Lower leg skin (tissue), 4 donors: Measurements from ENCODE around the gene CACNA1G. TPM values are rescaled to one million over a fixed set of nuclear protein-coding genes. Genes with fewer than 3 reads are reported as not detected.

ENCODE experiments used
- DNase-seq, 2 donors: peaks; one replicate each; pipeline ENCODE4 v3.0.0-alpha.2; 2019; ENCODE audit warnings: low spot score in 2 of 2
- H3K4me3 ChIP-seq: fragments of 200-600 bp; sonication (generic); 2 replicates; pipeline ENCODE4 v1.5.1; 2017; ENCODE audit warnings: mild to moderate bottlenecking, low read depth; ENCODE audit not compliant: poor library complexity, severe bottlenecking
- POLR2A ChIP-seq, 2 donors: fragments of 450-650 bp; IDR thresholded peaks; one replicate each; pipeline ENCODE4 v1.6.1; 2016 to 2017; ENCODE audit warnings: antibody characterized with exemption in 2 of 2, mild to moderate bottlenecking in 1 of 2, moderate library complexity in 1 of 2
- WGBS, 2 donors: methylation state at CpG; one replicate each; pipeline ENCODE4 v1.1.5; 2018; 5-methylcytosine and 5-hydroxymethylcytosine counted together
- intact Hi-C: fragments of 100-400 bp; cut with DNase I; formaldehyde crosslinking; loops from one replicate; pipeline ENCODE4 v1.15.0; 2023; ENCODE audit warnings: low total_unique reads
- total RNA-seq, 4 donors: library from RNA; depleted of rRNA; stranded (reverse); fragments of >200 nt; gene quantifications; one replicate each; pipeline ENCODE4 v1.1.0, GENCODE V29; 2016
- TF ChIP-seq, protein P1 (sequence below), 3 donors: fragments of 450-650 bp; IDR thresholded peaks; one replicate each; pipeline ENCODE4 v1.5.1; 2016; ENCODE audit warnings: antibody characterized with exemption in 3 of 3, mild to moderate bottlenecking in 3 of 3, moderate library complexity in 2 of 3

Gene CACNA1G
- total RNA-seq, 4 donors from 2014 or later: 1.3 to 3.1 (median 1.8) TPM

DNA sequence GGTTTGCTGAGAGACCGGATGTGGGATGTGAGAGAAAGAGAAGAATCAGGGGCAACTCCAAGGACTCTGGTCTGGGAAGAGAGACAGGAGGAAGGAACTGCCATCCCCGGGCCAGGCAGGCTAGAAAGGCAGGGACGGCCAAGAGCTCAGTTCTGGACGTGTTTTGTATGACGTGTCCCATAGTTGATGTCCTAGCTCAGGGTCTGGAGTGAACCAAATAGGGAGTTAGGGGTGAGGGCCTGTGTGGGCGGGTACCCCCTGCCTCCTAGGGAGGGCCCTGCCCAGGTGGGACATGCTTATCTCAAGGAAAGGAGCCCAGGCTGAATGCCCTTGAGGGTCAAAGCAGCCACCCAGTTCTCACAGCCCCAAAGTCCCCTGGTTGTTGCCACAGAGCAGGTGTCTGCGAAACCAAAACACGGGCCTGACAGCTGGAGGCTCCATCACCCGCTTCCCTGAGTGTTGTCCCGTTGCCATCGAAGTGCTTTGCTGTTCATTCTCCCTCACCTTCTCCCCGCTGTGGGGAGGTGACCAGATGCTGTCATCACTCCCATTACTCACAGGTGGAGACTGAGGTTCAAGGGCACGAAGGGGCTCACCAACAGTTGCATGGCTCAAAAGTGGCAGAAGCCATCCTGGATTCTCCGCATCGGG, 81.7 kb downstream of the CACNA1G start:
- WGBS, 2 donors: 81 to 89% methylated on average over 15 of the region's 15 CpGs
- intact Hi-C loops: no loop called here
- H3K4me3 ChIP-seq: no peak overlapping the region
- TF ChIP-seq, protein P1, sequence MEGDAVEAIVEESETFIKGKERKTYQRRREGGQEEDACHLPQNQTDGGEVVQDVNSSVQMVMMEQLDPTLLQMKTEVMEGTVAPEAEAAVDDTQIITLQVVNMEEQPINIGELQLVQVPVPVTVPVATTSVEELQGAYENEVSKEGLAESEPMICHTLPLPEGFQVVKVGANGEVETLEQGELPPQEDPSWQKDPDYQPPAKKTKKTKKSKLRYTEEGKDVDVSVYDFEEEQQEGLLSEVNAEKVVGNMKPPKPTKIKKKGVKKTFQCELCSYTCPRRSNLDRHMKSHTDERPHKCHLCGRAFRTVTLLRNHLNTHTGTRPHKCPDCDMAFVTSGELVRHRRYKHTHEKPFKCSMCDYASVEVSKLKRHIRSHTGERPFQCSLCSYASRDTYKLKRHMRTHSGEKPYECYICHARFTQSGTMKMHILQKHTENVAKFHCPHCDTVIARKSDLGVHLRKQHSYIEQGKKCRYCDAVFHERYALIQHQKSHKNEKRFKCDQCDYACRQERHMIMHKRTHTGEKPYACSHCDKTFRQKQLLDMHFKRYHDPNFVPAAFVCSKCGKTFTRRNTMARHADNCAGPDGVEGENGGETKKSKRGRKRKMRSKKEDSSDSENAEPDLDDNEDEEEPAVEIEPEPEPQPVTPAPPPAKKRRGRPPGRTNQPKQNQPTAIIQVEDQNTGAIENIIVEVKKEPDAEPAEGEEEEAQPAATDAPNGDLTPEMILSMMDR (IDR thresholded peaks at IDR 0.05): no peak
- no peak for TF ChIP-seq POLR2A (IDR thresholded peaks at IDR 0.05)
- no peak for DNase-seq

DNA sequence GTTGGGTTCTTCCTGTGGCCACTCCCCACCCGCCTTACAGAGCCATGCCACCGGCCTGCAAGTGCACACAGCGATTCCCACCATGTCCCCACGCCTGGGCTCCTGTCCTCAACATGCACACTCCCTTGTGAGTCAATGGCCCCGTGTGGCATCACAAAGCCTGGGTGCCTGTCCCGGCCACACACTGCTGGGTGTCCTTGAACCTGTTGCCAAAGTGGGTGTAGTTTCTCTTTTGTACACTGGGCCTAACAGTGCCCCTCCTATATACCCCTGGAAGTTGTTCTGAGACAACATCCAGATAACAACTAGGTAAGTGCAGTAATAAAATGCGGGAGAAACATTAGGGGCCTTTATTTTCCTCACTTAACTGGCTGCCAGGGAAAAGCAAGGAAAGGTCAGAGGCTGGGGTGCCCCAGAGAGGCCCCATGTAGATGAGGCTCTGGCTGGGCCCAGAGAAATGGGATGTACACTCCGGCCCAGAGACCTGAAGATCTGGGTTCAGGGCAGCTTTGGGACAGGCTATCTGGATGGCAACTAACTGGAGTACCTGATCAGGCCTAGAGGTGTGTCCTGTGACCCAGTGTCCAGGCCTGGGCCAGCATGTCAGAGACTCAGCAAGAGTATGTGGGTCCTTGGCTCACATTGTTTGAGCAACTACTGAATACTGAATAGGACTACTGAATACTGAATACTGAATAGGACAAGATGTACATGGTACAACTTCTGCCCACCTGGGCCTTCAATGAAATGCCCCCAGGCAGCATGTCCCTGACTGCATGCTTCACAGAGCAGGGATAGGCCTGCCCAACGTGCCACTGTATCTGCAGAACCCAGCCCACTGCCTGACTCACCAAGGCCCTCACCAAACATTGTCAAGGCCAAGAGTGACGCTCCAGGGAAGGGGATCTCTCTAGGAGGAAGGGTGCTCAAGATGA, 82.5 kb downstream of the CACNA1G start:
- no peak overlapping the region for H3K4me3 ChIP-seq
- intact Hi-C loops: no loop called here
- WGBS, 2 donors: 81 to 82% methylated on average over 10 of the region's 10 CpGs
- TF ChIP-seq, protein P1 (IDR thresholded peaks at IDR 0.05): no peak
- no peak for TF ChIP-seq POLR2A (IDR thresholded peaks at IDR 0.05)
- no peak for DNase-seq

DNA sequence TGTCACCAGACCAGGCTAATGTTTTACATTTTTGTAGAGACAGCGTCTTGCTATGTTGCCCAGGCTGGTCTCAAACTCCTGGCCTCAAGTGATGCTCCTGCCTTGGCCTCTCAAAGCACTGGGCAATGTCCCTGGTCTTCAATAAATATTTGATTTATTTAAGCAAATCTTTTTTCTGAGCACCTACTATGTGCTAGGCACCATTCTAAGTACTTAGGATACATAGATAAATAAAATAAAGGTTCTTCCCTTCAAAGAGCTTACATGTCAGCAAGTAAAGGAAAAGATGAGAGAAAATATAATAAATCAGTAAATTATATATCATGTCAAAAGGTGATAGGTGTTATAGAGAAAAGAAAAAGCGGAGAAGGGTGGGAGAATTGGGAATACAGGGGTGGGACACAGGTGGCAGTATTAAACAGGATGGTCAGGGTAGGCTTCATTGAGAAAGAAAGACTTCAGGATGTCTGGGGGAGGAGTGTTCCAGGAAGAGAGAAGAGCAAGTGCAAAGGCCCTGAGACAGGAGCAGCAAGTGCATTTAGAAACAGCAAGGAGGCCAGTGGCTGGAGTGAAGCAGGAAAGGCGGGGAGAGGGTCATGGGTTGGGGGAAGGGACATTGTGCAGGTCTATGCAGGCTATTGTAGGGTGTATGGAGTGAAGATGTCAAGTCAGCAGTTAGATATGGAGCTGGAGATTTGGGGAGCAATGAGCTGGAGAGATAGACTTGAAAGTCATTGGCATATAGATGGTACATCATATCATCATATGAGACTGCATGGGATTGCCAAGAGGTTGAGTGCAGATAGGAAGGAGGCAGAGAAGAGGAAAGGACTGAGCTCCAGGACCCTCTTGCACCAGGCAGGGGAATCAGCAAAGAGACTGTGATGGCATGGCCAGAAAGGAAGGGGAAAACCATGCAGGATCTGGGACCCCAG, 85.5 kb downstream of the CACNA1G start:
- TF ChIP-seq, protein P1 (IDR thresholded peaks at IDR 0.05): no peak
- TF ChIP-seq POLR2A (IDR thresholded peaks at IDR 0.05): no peak
- intact Hi-C loops: no loop called here
- DNase-seq: no peak
- H3K4me3 ChIP-seq: no peak overlapping the region
- WGBS, 2 donors: 94 to 97% methylated on average over 3 of the region's 3 CpGs

DNA sequence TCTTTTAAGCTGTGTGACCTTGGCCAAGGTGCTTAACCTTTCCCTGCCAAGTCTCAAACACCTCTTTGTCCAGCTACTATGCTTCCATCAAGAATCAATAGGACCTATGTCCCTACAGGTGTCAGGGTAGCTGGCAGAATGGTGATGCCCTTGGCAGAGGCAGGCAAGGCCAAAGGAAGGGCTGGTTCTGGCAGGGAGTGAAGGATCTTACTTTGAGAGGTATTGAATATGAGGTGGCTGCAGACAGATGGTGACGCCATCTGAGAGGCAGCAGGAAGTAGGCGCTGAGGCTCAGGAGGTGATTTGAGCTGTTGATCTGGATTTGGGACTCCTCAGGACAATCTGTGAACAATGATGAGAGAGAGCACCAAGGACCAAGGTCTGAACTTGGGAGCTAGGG, 86.7 kb downstream of the CACNA1G start:
- no peak for TF ChIP-seq POLR2A (IDR thresholded peaks at IDR 0.05)
- TF ChIP-seq, protein P1 (IDR thresholded peaks at IDR 0.05): no peak
- DNase-seq: no peak
- intact Hi-C loops: no loop called here
- WGBS, 2 donors: 62 to 98% methylated on average over 2 of the region's 2 CpGs
- no peak overlapping the region for H3K4me3 ChIP-seq

DNA sequence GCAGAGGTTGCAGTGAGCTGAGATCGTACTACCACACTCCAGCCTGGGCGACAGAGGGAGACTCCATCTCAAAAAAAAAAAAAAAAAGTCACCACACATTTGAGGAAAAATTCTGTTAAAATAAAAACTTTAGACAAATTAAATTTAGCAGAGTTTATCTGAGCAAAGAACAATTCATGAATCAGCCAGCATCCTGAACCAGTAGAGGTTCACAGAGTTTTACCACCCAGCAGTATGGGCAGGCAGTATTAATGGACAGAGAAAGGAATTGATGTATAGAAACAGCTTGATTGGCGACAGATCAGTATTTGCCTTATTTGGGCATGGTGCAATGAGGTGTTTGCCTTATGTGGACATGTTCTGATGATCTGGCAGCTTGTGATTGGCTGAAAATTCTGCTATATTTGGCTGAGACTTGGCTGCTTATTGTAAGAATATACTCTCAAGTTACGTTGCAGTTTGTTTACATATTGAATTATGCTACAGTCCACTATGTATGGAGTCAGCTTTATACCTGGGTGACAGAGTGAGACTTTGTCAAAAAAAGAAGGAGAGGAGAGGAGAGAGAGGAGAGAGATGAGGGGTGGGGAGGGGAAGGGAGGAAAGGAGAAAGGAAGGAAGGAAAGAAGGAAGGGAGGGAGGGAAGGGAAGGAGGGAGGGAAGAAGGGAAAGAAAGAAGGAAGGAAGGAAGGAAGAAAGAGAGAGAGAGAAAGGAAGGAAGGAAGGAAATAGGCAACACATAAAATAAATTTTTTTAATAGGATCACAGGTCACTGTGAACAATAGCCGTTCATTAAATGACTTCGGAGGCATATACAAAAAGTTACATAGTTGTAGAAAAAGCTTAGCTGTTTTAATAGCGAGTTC, 88.8 kb downstream of the CACNA1G start:
- 79 to 84% methylated on average over 7 of the region's 7 CpGs for WGBS, 2 donors
- intact Hi-C loops: no loop called here

More for the DNA sequence above, 88.8 kb downstream of the CACNA1G start:
- H3K4me3 ChIP-seq: no peak overlapping the region
- DNase-seq: no peak
- TF ChIP-seq, protein P1 (IDR thresholded peaks at IDR 0.05): no peak
- no peak for TF ChIP-seq POLR2A (IDR thresholded peaks at IDR 0.05)
